ENCODE measurements around the gene MFF.
A peak's percentile ranks its signal among the peaks of the same experiment; 100 is the strongest.

MFF gene

GRCh38 chr2:227397562-227397961 is 72.5 kb downstream of the MFF start (continued):
- TF ChIP-seq ZNF645 (tag by site-specific recombination; IDR thresholded peaks at IDR 0.05): no peak
- TF ChIP-seq, protein P1, sequence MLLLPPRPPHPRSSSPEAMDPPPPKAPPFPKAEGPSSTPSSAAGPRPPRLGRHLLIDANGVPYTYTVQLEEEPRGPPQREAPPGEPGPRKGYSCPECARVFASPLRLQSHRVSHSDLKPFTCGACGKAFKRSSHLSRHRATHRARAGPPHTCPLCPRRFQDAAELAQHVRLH (tag by site-specific recombination; IDR thresholded peaks at IDR 0.05): no peak
- TF ChIP-seq ZNF114 (tag by site-specific recombination; IDR thresholded peaks at IDR 0.05): no peak
- no peak for TF ChIP-seq ZNF624 (tag by site-specific recombination; IDR thresholded peaks at IDR 0.05)

- no peaks in the 10 kb centered on the region for H3K4me1 ChIP-seq (ENCODE audit: control insufficient read depth, insufficient read depth, low read length)
- H3K9me3 ChIP-seq (ENCODE audit: control insufficient read depth, insufficient read depth, low read depth, low read length): no peaks in the 10 kb centered on the region
- ChIA-PET POLR2A (no interaction called here), CTCF (interaction anchor here (0.6 to 1.5 kb wide), 5 partner anchors 8 to 367 kb away, joined by 3 to 5 read pairs (median 3); no protein-coding TSS in a partner anchor)
- no peak overlapping the region for H3K4me3 ChIP-seq (ENCODE audit: low read depth, low read length)
- H3K36me3 ChIP-seq (ENCODE audit: control insufficient read depth in 2 of 2, insufficient read depth in 1 of 2, low read length in 2 of 2): no peaks in the 10 kb centered on the region
- TF ChIP-seq ZNF366 (tag by site-specific recombination; conservative IDR thresholded peaks at IDR 0.05): peak; percentile 74
- no peak for TF ChIP-seq ZNF785 (tag by site-specific recombination; IDR thresholded peaks at IDR 0.05)
- TF ChIP-seq KLF10 (tag by site-specific recombination; IDR thresholded peaks at IDR 0.05): no peak
- TF ChIP-seq PRDM1 (tag by site-specific recombination; IDR thresholded peaks at IDR 0.05): peak; percentile 44; the same call in 1 of the 2 replicates
- TF ChIP-seq ZNF677 (tag by site-specific recombination; IDR thresholded peaks at IDR 0.05): no peak
- TF ChIP-seq ZSCAN5A (tag by site-specific recombination; IDR thresholded peaks at IDR 0.05): no peak
- TF ChIP-seq ZNF221 (tag by site-specific recombination; IDR thresholded peaks at IDR 0.05; ENCODE audit: borderline replicate concordance): no peak
- H3K27ac ChIP-seq (ENCODE audit: extremely low read depth, low read depth, low read length): no peak overlapping the region
Measured at GRCh38 chr2:227398684-227399670, 73.9 kb downstream of the MFF start.

DNA sequence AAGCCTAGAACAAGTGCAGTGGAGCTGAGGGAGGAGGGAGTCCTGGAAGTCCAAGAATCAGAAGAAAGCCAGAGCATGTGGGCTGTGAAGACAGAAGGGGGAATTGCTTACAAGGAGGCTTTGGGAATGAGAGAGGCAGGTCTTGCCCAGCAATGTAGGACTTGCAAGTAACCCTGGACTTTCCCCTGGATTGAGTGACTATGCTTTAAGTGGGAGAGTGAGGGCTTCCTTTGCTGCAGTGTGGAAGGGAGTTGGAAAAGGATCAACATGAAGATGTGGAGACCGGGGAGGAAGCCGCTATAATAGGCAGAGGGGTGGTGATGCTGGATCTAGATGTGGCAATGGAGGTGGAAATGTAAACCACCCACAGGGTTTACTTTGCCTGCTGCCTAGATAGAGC is 76.5 kb downstream of the MFF start:
- Histone ChIP-seq H3K36me3 (ENCODE audit: control insufficient read depth in 2 of 2, insufficient read depth in 1 of 2, low read length in 2 of 2) (no peaks in the 10 kb centered on the region), H3K27ac (ENCODE audit: extremely low read depth, low read depth, low read length) (no peak overlapping the region), H3K4me3 (ENCODE audit: low read depth, low read length) (no peak overlapping the region), H3K4me1 (ENCODE audit: control insufficient read depth, insufficient read depth, low read length) (no peaks in the 10 kb centered on the region), H3K9me3 (ENCODE audit: control insufficient read depth, insufficient read depth, low read depth, low read length) (no peaks in the 10 kb centered on the region)
- POLR2A ChIA-PET: interaction anchor here (0.7 kb wide), 1 partner anchor 19 kb away, joined by 4 read pairs; no protein-coding TSS in a partner anchor
- TF ChIP-seq, protein P2, sequence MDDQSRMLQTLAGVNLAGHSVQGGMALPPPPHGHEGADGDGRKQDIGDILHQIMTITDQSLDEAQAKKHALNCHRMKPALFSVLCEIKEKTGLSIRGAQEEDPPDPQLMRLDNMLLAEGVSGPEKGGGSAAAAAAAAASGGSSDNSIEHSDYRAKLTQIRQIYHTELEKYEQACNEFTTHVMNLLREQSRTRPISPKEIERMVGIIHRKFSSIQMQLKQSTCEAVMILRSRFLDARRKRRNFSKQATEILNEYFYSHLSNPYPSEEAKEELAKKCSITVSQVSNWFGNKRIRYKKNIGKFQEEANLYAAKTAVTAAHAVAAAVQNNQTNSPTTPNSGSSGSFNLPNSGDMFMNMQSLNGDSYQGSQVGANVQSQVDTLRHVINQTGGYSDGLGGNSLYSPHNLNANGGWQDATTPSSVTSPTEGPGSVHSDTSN (CRISPR knock-in tag; IDR thresholded peaks at IDR 0.05): no peak
- no peak for TF ChIP-seq ZSCAN23 (tag by site-specific recombination; IDR thresholded peaks at IDR 0.05)
- TF ChIP-seq, protein P3, sequence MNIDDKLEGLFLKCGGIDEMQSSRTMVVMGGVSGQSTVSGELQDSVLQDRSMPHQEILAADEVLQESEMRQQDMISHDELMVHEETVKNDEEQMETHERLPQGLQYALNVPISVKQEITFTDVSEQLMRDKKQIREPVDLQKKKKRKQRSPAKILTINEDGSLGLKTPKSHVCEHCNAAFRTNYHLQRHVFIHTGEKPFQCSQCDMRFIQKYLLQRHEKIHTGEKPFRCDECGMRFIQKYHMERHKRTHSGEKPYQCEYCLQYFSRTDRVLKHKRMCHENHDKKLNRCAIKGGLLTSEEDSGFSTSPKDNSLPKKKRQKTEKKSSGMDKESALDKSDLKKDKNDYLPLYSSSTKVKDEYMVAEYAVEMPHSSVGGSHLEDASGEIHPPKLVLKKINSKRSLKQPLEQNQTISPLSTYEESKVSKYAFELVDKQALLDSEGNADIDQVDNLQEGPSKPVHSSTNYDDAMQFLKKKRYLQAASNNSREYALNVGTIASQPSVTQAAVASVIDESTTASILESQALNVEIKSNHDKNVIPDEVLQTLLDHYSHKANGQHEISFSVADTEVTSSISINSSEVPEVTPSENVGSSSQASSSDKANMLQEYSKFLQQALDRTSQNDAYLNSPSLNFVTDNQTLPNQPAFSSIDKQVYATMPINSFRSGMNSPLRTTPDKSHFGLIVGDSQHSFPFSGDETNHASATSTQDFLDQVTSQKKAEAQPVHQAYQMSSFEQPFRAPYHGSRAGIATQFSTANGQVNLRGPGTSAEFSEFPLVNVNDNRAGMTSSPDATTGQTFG (tag by site-specific recombination; IDR thresholded peaks at IDR 0.05; ENCODE audit: borderline replicate concordance): no peak
- no peak for TF ChIP-seq SP7 (tag by site-specific recombination; IDR thresholded peaks at IDR 0.05)
- no peak for TF ChIP-seq IKZF3 (tag by site-specific recombination; IDR thresholded peaks at IDR 0.05)
- no peak for TF ChIP-seq ZNF76 (tag by site-specific recombination; IDR thresholded peaks at IDR 0.05; ENCODE audit: borderline replicate concordance, low read depth)
- TF ChIP-seq ZFP41 (tag by site-specific recombination; IDR thresholded peaks at IDR 0.05; ENCODE audit: borderline replicate concordance): no peak
- no peak for TF ChIP-seq ZNF514 (tag by site-specific recombination; IDR thresholded peaks at IDR 0.05)
- no peak for TF ChIP-seq ZNF202 (tag by site-specific recombination; IDR thresholded peaks at IDR 0.05; ENCODE audit: borderline replicate concordance)
- TF ChIP-seq ZNF585B (tag by site-specific recombination; IDR thresholded peaks at IDR 0.05): no peak
- TF ChIP-seq ZNF610 (tag by site-specific recombination; IDR thresholded peaks at IDR 0.05; ENCODE audit: borderline replicate concordance): no peak
- no peak for TF ChIP-seq ZBTB44 (tag by site-specific recombination; IDR thresholded peaks at IDR 0.05)
- CTCF ChIA-PET: interaction anchor here (1.1 to 1.8 kb wide), 2 partner anchors 70 to 364 kb away, joined by 4 to 6 read pairs; no protein-coding TSS in a partner anchor

Measured in HEK293 (cell line).